IMR-90 (cell line): Measurements from ENCODE around the gene CPNE9. TPM values are rescaled to one million over a fixed set of nuclear protein-coding genes. Genes with fewer than 3 reads are reported as not detected.
A peak's percentile ranks its signal among the peaks of the same experiment; 100 is the strongest.

Source experiments
- ATAC-seq: fragments of 200-7000 bp; cut with Tn5 transposase; 2 replicates; pipeline ENCODE4 v1.9.1; 2020; ENCODE audit warnings: low read depth, mild to moderate bottlenecking, moderate library complexity
- BruUV-seq: library from RNA; stranded (reverse); fragments of 400-500 nt; replicated peaks from 2 replicates; lab custom pipeline; 2021; lab: Mats Ljungman, UMichigan
- CTCF ChIA-PET: fragments of 300-600 bp; formaldehyde crosslinking; extraction: SDS; loops from one replicate; lab custom pipeline; 2021; ENCODE audit warnings: antibody characterized with exemption; lab: Yijun Ruan, JAX
- POLR2A ChIA-PET: fragments of 300-600 bp; sonication (Branson Sonifier 250); formaldehyde crosslinking; loops from one replicate; lab custom pipeline; 2022; ENCODE audit warnings: antibody characterized with exemption; ENCODE audit not compliant: unreplicated experiment; lab: Charles Lee
- DNase-seq: peaks from one replicate; pipeline ENCODE4 v3.0.0; 2013
- H2AFZ ChIP-seq: replicated peaks from 2 replicates; pipeline ENCODE3; 2013; ENCODE audit warnings: low read length, mild to moderate bottlenecking; ENCODE audit not compliant: poor library complexity
- H2AK5ac ChIP-seq: 2 replicates; pipeline ENCODE4 v1.6.1; 2013; ENCODE audit warnings: low read depth, low read length, inconsistent platforms
- H2AK9ac ChIP-seq: replicated peaks from 2 replicates; pipeline ENCODE3; 2013; ENCODE audit warnings: mild to moderate bottlenecking, low read depth, low read length, moderate library complexity; ENCODE audit not compliant: poor library complexity
- H2BK120ac ChIP-seq: 2 replicates; pipeline ENCODE4 v1.6.1; 2013; ENCODE audit warnings: low read depth, low read length, inconsistent platforms
- H2BK15ac ChIP-seq: 3 replicates; pipeline ENCODE4 v1.6.1; 2013; ENCODE audit warnings: low read depth, low read length, inconsistent platforms
- H2BK20ac ChIP-seq: 2 replicates; pipeline ENCODE4 v1.6.1; 2013; ENCODE audit warnings: low read depth, mild to moderate bottlenecking, inconsistent platforms, low read length, moderate library complexity
- H2BK5ac ChIP-seq: 2 replicates; pipeline ENCODE4 v1.6.1; 2013; ENCODE audit warnings: mild to moderate bottlenecking, low read depth, low read length, inconsistent platforms; ENCODE audit not compliant: poor library complexity, severe bottlenecking
- H3K14ac ChIP-seq: replicated peaks from 2 replicates; pipeline ENCODE4 v1.6.1; 2013; ENCODE audit warnings: low read depth, low read length, inconsistent platforms
- H3K18ac ChIP-seq: 2 replicates; pipeline ENCODE4 v1.6.1; 2013; ENCODE audit warnings: low read depth, low read length, control low read depth
- H3K23ac ChIP-seq: 2 replicates; pipeline ENCODE4 v1.6.1; 2013; ENCODE audit warnings: low read depth, low read length, inconsistent platforms
- H3K27ac ChIP-seq: 2 replicates; pipeline ENCODE4 v1.5.1; 2013; ENCODE audit warnings: mild to moderate bottlenecking, control low read depth, low read length; ENCODE audit not compliant: insufficient read depth
- H3K27me3 ChIP-seq: 2 replicates; pipeline ENCODE4 v1.6.1; 2013; ENCODE audit warnings: low read length; ENCODE audit not compliant: control insufficient read depth, insufficient read depth
- H3K36me3 ChIP-seq: 2 replicates; pipeline ENCODE4 v1.6.1; 2013; ENCODE audit warnings: low read length, mixed read lengths; ENCODE audit not compliant: control insufficient read depth, insufficient read depth
- H3K4ac ChIP-seq: 2 replicates; pipeline ENCODE4 v1.6.1; 2013; ENCODE audit warnings: low read depth, low read length, inconsistent platforms
- H3K4me1 ChIP-seq: 2 replicates; pipeline ENCODE4 v1.6.1; 2013; ENCODE audit warnings: low read length, mixed read lengths; ENCODE audit not compliant: control insufficient read depth, insufficient read depth
- H3K4me2 ChIP-seq: 2 replicates; pipeline ENCODE4 v1.6.1; 2013; ENCODE audit warnings: low read depth, mild to moderate bottlenecking, control low read depth, low read length, moderate library complexity
- H3K4me3 ChIP-seq: 2 replicates; pipeline ENCODE4 v1.5.1; 2013; ENCODE audit warnings: low read depth, mild to moderate bottlenecking, control low read depth, low read length, moderate library complexity; ENCODE audit not compliant: insufficient read depth
- H3K56ac ChIP-seq: 2 replicates; pipeline ENCODE4 v1.6.1; 2013; ENCODE audit warnings: low read length, inconsistent platforms; ENCODE audit not compliant: insufficient read depth; ENCODE audit errors: extremely low read depth
- H3K79me1 ChIP-seq, 2 experiments: 2 replicates each; pipeline ENCODE4 v1.6.1; 2013; ENCODE audit warnings: low read length in 2 of 2, inconsistent platforms in 1 of 2, low read depth in 1 of 2
- H3K9ac ChIP-seq: 2 replicates; pipeline ENCODE4 v1.6.1; 2013; ENCODE audit warnings: low read depth, low read length, control low read depth
- H3K9me1 ChIP-seq: 2 replicates; pipeline ENCODE4 v1.6.1; 2013; ENCODE audit warnings: low read length, inconsistent platforms; ENCODE audit not compliant: insufficient read depth
- H3K9me3 ChIP-seq: 2 replicates; pipeline ENCODE4 v1.6.1; 2013; ENCODE audit warnings: low read length; ENCODE audit not compliant: control insufficient read depth, insufficient read depth
- H4K20me1 ChIP-seq: 2 replicates; pipeline ENCODE4 v1.6.1; 2013; ENCODE audit warnings: low read length, inconsistent platforms; ENCODE audit not compliant: insufficient read depth
- H4K5ac ChIP-seq: 2 replicates; pipeline ENCODE4 v1.6.1; 2013; ENCODE audit warnings: mild to moderate bottlenecking, low read depth, low read length, control low read depth
- H4K8ac ChIP-seq, 2 experiments: 2 replicates each; pipeline ENCODE4 v1.6.1; 2013; ENCODE audit warnings: low read depth in 2 of 2, low read length in 2 of 2, control low read depth in 1 of 2, inconsistent platforms in 1 of 2
- H4K91ac ChIP-seq: 2 replicates; pipeline ENCODE4 v1.6.1; 2013; ENCODE audit warnings: low read depth, low read length, inconsistent platforms; ENCODE audit not compliant: insufficient read depth
- BHLHE40 ChIP-seq: fragments of 150-350 bp; IDR thresholded peaks from 2 replicates; pipeline ENCODE4 v1.6.1; 2016; ENCODE audit warnings: mild to moderate bottlenecking, low read depth, low read length
- FOS ChIP-seq: fragments of 150-350 bp; IDR thresholded peaks from 2 replicates; pipeline ENCODE4 v1.6.1; 2016; ENCODE audit warnings: low read depth, low read length
- MAZ ChIP-seq: IDR thresholded peaks from 2 replicates; pipeline ENCODE4 v1.6.1; 2012; ENCODE audit warnings: low read depth, mild to moderate bottlenecking, low read length, improper control_type of control experiment, moderate library complexity, borderline replicate concordance
- RCOR1 ChIP-seq: IDR thresholded peaks from 2 replicates; pipeline ENCODE4 v1.6.1; 2012; ENCODE audit warnings: mild to moderate bottlenecking, low read length, improper control_type of control experiment; ENCODE audit not compliant: insufficient replicate concordance
- WGBS, 2 experiments: methylation state at CpG; one replicate each; pipeline versions ENCODE4 v1.1.5 to v1.1.7; 2013; ENCODE audit warnings: missing lambda C conversion rate in 2 of 2; ENCODE audit not compliant: insufficient read length in 1 of 2; ENCODE audit errors: extremely low coverage in 2 of 2; 5-methylcytosine and 5-hydroxymethylcytosine counted together
- dilution Hi-C: fragments of 300-500 bp; cut with HindIII; formaldehyde crosslinking; loops from one replicate; pipeline ENCODE4 v1.14.3; 2018; ENCODE audit warnings: low sequenced_read_pairs; ENCODE audit not compliant: unreplicated experiment
- in situ Hi-C: fragments of 300-500 bp; cut with MboI; formaldehyde crosslinking; loops from 3 replicates; pipeline ENCODE4 v1.14.3; 2019; ENCODE audit warnings: low sequenced_read_pairs, inconsistent platforms, mixed read lengths
- intact Hi-C: fragments of 100-400 bp; cut with micrococcal nuclease; formaldehyde crosslinking; loops from 2 replicates; pipeline ENCODE4 v1.10.0; 2022
- polyA plus RNA-seq, 3 experiments: library from polyadenylated mRNA; depleted of rRNA; stranded (reverse); fragments of >200 nt; gene quantifications; 2 replicates each; pipeline ENCODE4 v1.2.3, GENCODE V29; 2012; ENCODE audit warnings: low replicate concordance in 1 of 3
- total RNA-seq: library from RNA; depleted of rRNA; stranded (reverse); fragments of >200 nt; gene quantifications from 2 replicates; pipeline ENCODE4 v1.2.3, GENCODE V29; 2012

The CPNE9 gene
- total and polyA plus RNA-seq, 2 of the 4 experiments (the other 2 are of a cell fraction), result not detected

DNA sequence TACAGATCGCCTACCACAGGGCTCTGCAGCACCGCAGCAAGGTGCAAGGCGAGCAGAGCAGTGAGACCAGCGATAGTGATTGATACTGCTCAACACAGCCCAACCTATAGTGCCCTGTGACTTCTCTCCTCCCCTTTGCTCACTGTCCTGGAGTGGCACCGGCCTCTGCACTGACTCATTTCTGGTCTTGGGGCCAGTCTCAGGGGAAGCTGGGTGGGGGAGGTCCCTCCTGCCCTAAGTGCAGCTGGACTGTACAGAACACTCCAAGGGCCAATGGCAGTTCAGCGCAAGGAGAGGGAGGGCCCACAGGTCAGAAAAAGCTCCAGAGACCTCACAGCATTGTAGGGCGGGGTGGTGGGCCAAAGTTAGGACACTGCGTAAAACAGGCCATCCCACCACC lies 43.6 kb downstream of the CPNE9 start:
- in situ Hi-C loops, result no loop called here
- Histone ChIP-seq H3K4me1 (peaks cover 20% of the 10 kb centered on the region), H2AK5ac (peak overlapping the region; percentile 63), H3K23ac (no peak overlapping the region), H2AFZ (peak overlapping the region; percentile 55), H3K9me1 (peaks cover 17% of the 10 kb centered on the region), H2BK5ac (peak overlapping the region; percentile 79), H3K27me3 (no peaks in the 10 kb centered on the region), H4K5ac (peak overlapping the region; percentile 37; the same call in 1 of the 2 replicates), H2BK120ac (peak overlapping the region; percentile 26; the same call in 1 of the 2 replicates), H3K9ac (no peak overlapping the region), H3K14ac (no peak overlapping the region), H3K9me3 (no peaks in the 10 kb centered on the region), H2AK9ac (peak overlapping the region; percentile 79), H4K8ac (peak overlapping the region in 1 of 2 experiments; percentile 13; a peak in 1 of 4 replicates), H3K56ac (no peak overlapping the region), H3K79me1 (peaks cover 17 to 42% of the 10 kb centered on the region in 2 experiments), H2BK15ac (0 out of 3 replicates have a peak overlapping the region, but pooled peaks have one; percentile 11), H3K36me3 (peaks cover 58% of the 10 kb centered on the region), H3K18ac (no peak overlapping the region; the same call in 1 of the 2 replicates), H4K20me1 (no peaks in the 10 kb centered on the region), H3K27ac (peak overlapping the region; percentile 47), H3K4me2 (peak overlapping the region; percentile 15; the same call in 1 of the 2 replicates), H4K91ac (no peak overlapping the region; the same call in 1 of the 2 replicates), H2BK20ac (no peak overlapping the region), H3K4me3 (no peak overlapping the region), H3K4ac (peak overlapping the region; percentile 62)
- dilution Hi-C loops, result no loop called here
- intact Hi-C loops, result no loop called here
- TSS peak; percentile 29 for BruUV-seq
- 93% methylated on average over 2 of the region's 8 CpGs; no CpG with 5 or more reads in 1 of the 2 experiments for WGBS, 2 experiments
- ATAC-seq, result peak; percentile 4; the same call in 1 of the 2 replicates
- TF ChIP-seq FOS (peak; percentile 24; the same call in 1 of the 2 replicates), RCOR1 (no peak), BHLHE40 (no peak), MAZ (0 out of 2 replicates have a peak, but pooled peaks have one; percentile 28)
- CTCF ChIA-PET, result no interaction called here
- POLR2A ChIA-PET, result no interaction called here
- peak; percentile 52 for DNase-seq
